A549 (cell line): ENCODE data around the gene TPCN2.

Experiments used
- BHLHE40 ChIP-seq: IDR thresholded peaks from 2 replicates; pipeline ENCODE4 v1.6.1; 2012; ENCODE audit warnings: low read depth, low read length, inconsistent platforms
- CBX2 ChIP-seq: fragments of 200-600 bp; sonication (generic); IDR thresholded peaks from 2 replicates; pipeline ENCODE4 v1.6.1; 2016; ENCODE audit warnings: low read depth, mild to moderate bottlenecking, borderline replicate concordance
- CHD4 ChIP-seq: fragments of 200-600 bp; sonication (generic); IDR thresholded peaks from 2 replicates; pipeline ENCODE4 v1.6.1; 2016; ENCODE audit warnings: antibody characterized with exemption, mild to moderate bottlenecking, borderline replicate concordance
- CTCF ChIP-seq: fragments of >200 bp; sonication (Bioruptor Twin); formaldehyde crosslinking; IDR thresholded peaks from 3 replicates; pipeline ENCODE4 v1.5.1; 2016
- ELK1 ChIP-seq: fragments of 150-350 bp; IDR thresholded peaks from 2 replicates; pipeline ENCODE4 v1.6.1; 2014; ENCODE audit warnings: low read depth, mild to moderate bottlenecking, low read length
- EP300 ChIP-seq, 2 experiments: fragments of >200 bp; sonication (Bioruptor Twin); formaldehyde crosslinking; IDR thresholded peaks; 2 replicates in 1 of 2; 3 replicates in 1 of 2; pipeline ENCODE4 v1.6.1; 2016 to 2017
- HDAC2 ChIP-seq: fragments of 200-600 bp; sonication (generic); IDR thresholded peaks from 2 replicates; pipeline ENCODE4 v1.6.1; 2016
- KDM5A ChIP-seq: fragments of 200-600 bp; sonication (generic); IDR thresholded peaks from 2 replicates; pipeline ENCODE4 v1.6.1; 2016; ENCODE audit warnings: antibody characterized with exemption, mild to moderate bottlenecking
- MAFK ChIP-seq: fragments of 450-650 bp; IDR thresholded peaks from 2 replicates; pipeline ENCODE4 v1.6.1; 2014; ENCODE audit not compliant: partially characterized antibody
- POLR2A ChIP-seq: IDR thresholded peaks from 2 replicates; pipeline ENCODE4 v1.6.1; 2012; ENCODE audit warnings: mild to moderate bottlenecking, low read length
- POLR2AphosphoS2 ChIP-seq: conservative IDR thresholded peaks from 2 replicates; pipeline ENCODE4 v1.6.1; 2012; ENCODE audit warnings: low read length, improper control_type of control experiment, inconsistent platforms
- RAD21 ChIP-seq, 2 experiments: fragments of >200 bp in 1 of 2; sonication (Bioruptor Twin) in 1 of 2; formaldehyde crosslinking in 1 of 2; IDR thresholded peaks in 1 of 2; conservative IDR thresholded peaks in 1 of 2; 2 replicates in 1 of 2; 3 replicates in 1 of 2; pipeline ENCODE4 v1.6.1; 2012 to 2018; ENCODE audit warnings: inconsistent platforms in 1 of 2
- ZNF302 ChIP-seq: fragments of 250-450 bp; sonication (Bioruptor Pico); IDR thresholded peaks from 2 replicates; pipeline ENCODE4 v1.9.0; 2021; ENCODE audit warnings: inconsistent platforms, mild to moderate bottlenecking, moderate library complexity

GRCh38 chr11:69094111-69094914 lies 45.6 kb downstream of the TPCN2 start:
- TF ChIP-seq ZNF302 (CRISPR knock-in tag) (no peak), RAD21 (conservative IDR thresholded peaks at IDR 0.05 in 1 of 2, IDR thresholded peaks at IDR 0.05 in 1 of 2) (no peak), POLR2AphosphoS2 (no peak), MAFK (no peak), CHD4 (no peak), CBX2 (no peak), ELK1 (no peak), BHLHE40 (no peak), POLR2A (no peak), EP300 (IDR thresholded peaks at IDR 0.05) (no peak), CTCF (no peak), HDAC2 (no peak), KDM5A (no peak)
